GM12892 (cell line): ENCODE measurements around the gene ADGRB3.

ENCODE experiments used
- POLR2A ChIP-seq: IDR thresholded peaks from 2 replicates; pipeline ENCODE4 v1.6.1; 2011; ENCODE audit warnings: low read depth, low read length, control low read depth
- POLR2AphosphoS5 ChIP-seq: IDR thresholded peaks from 2 replicates; pipeline ENCODE4 v1.6.1; 2011; ENCODE audit warnings: low read depth, low read length, control low read depth

GRCh38 chr6:68641172-68641571, 6.1 kb downstream of the ADGRB3 start:
- no peak for TF ChIP-seq POLR2A
- no peak for TF ChIP-seq POLR2AphosphoS5
